ENCODE measurements around the gene PLCD1.
A peak's percentile ranks its signal among the peaks of the same experiment; 100 is the strongest.

Gene PLCD1

GRCh38 chr3:37993820-37994638, 35.4 kb downstream of the PLCD1 start:
- H3K4me1 ChIP-seq (ENCODE audit: control insufficient read depth, insufficient read depth, low read length) = no peaks in the 10 kb centered on the region
- no peak overlapping the region for H3K27ac ChIP-seq (ENCODE audit: insufficient read depth, low read depth, low read length, poor library complexity, severe bottlenecking)
- H3K4me3 ChIP-seq (ENCODE audit: insufficient read depth, low read depth, low read length) = peak overlapping the region; percentile 42
- H3K27me3 ChIP-seq (ENCODE audit: control insufficient read depth, insufficient read depth, low read length, poor library complexity, severe bottlenecking) = peaks cover 13% of the 10 kb centered on the region
- no peaks in the 10 kb centered on the region for H3K36me3 ChIP-seq (ENCODE audit: control insufficient read depth, insufficient read depth, low read length)
- 36 to 43% methylated on average over 49 of the region's 49 CpGs for WGBS, 2 experiments
- H3K9me3 ChIP-seq (ENCODE audit: control insufficient read depth, low read length) = no peaks in the 10 kb centered on the region

GRCh38 chr3:37993460-37993819, 36.0 kb downstream of the PLCD1 start:
- H3K27ac ChIP-seq (ENCODE audit: insufficient read depth, low read depth, low read length, poor library complexity, severe bottlenecking) = no peak overlapping the region
- no peak overlapping the region for H3K4me3 ChIP-seq (ENCODE audit: insufficient read depth, low read depth, low read length)
- H3K27me3 ChIP-seq (ENCODE audit: control insufficient read depth, insufficient read depth, low read length, poor library complexity, severe bottlenecking) = peaks cover 10% of the 10 kb centered on the region
- 88 to 89% methylated on average over 6 of the region's 6 CpGs for WGBS, 2 experiments
- no peaks in the 10 kb centered on the region for H3K36me3 ChIP-seq (ENCODE audit: control insufficient read depth, insufficient read depth, low read length)
- no peaks in the 10 kb centered on the region for H3K9me3 ChIP-seq (ENCODE audit: control insufficient read depth, low read length)
- H3K4me1 ChIP-seq (ENCODE audit: control insufficient read depth, insufficient read depth, low read length) = no peaks in the 10 kb centered on the region

GRCh38 chr3:37993067-37993455, 36.4 kb downstream of the PLCD1 start:
- Histone ChIP-seq H3K36me3 (ENCODE audit: control insufficient read depth, insufficient read depth, low read length) (no peaks in the 10 kb centered on the region), H3K4me1 (ENCODE audit: control insufficient read depth, insufficient read depth, low read length) (no peaks in the 10 kb centered on the region), H3K9me3 (ENCODE audit: control insufficient read depth, low read length) (no peaks in the 10 kb centered on the region), H3K27ac (ENCODE audit: insufficient read depth, low read depth, low read length, poor library complexity, severe bottlenecking) (no peak overlapping the region), H3K4me3 (ENCODE audit: insufficient read depth, low read depth, low read length) (no peak overlapping the region), H3K27me3 (ENCODE audit: control insufficient read depth, insufficient read depth, low read length, poor library complexity, severe bottlenecking) (peaks cover 7% of the 10 kb centered on the region)
- 92 to 94% methylated on average over 8 of the region's 8 CpGs for WGBS, 2 experiments

GRCh38 chr3:37992271-37993066, 37.0 kb downstream of the PLCD1 start:
- no peaks in the 10 kb centered on the region for H3K4me1 ChIP-seq (ENCODE audit: control insufficient read depth, insufficient read depth, low read length)
- no peaks in the 10 kb centered on the region for H3K36me3 ChIP-seq (ENCODE audit: control insufficient read depth, insufficient read depth, low read length)
- no peak overlapping the region for H3K27ac ChIP-seq (ENCODE audit: insufficient read depth, low read depth, low read length, poor library complexity, severe bottlenecking)
- peaks cover 4% of the 10 kb centered on the region for H3K27me3 ChIP-seq (ENCODE audit: control insufficient read depth, insufficient read depth, low read length, poor library complexity, severe bottlenecking)
- WGBS, 2 experiments = 89 to 90% methylated on average over 9 of the region's 9 CpGs
- no peak overlapping the region for H3K4me3 ChIP-seq (ENCODE audit: insufficient read depth, low read depth, low read length)
- no peaks in the 10 kb centered on the region for H3K9me3 ChIP-seq (ENCODE audit: control insufficient read depth, low read length)

GRCh38 chr3:37991823-37992222, 37.6 kb downstream of the PLCD1 start:
- Histone ChIP-seq H3K9me3 (ENCODE audit: control insufficient read depth, low read length) (no peaks in the 10 kb centered on the region), H3K4me1 (ENCODE audit: control insufficient read depth, insufficient read depth, low read length) (no peaks in the 10 kb centered on the region), H3K36me3 (ENCODE audit: control insufficient read depth, insufficient read depth, low read length) (no peaks in the 10 kb centered on the region), H3K27ac (ENCODE audit: insufficient read depth, low read depth, low read length, poor library complexity, severe bottlenecking) (no peak overlapping the region), H3K27me3 (ENCODE audit: control insufficient read depth, insufficient read depth, low read length, poor library complexity, severe bottlenecking) (peaks cover 4% of the 10 kb centered on the region), H3K4me3 (ENCODE audit: insufficient read depth, low read depth, low read length) (no peak overlapping the region)
- WGBS, 2 experiments = 84 to 86% methylated on average over 7 of the region's 7 CpGs

GRCh38 chr3:37991109-37991508, 38.3 kb downstream of the PLCD1 start:
- WGBS, 2 experiments = 38 to 49% methylated on average over 6 of the region's 6 CpGs
- H3K27me3 ChIP-seq (ENCODE audit: control insufficient read depth, insufficient read depth, low read length, poor library complexity, severe bottlenecking) = peaks cover 4% of the 10 kb centered on the region
- no peak overlapping the region for H3K27ac ChIP-seq (ENCODE audit: insufficient read depth, low read depth, low read length, poor library complexity, severe bottlenecking)
- H3K4me1 ChIP-seq (ENCODE audit: control insufficient read depth, insufficient read depth, low read length) = no peaks in the 10 kb centered on the region
- no peaks in the 10 kb centered on the region for H3K9me3 ChIP-seq (ENCODE audit: control insufficient read depth, low read length)
- H3K4me3 ChIP-seq (ENCODE audit: insufficient read depth, low read depth, low read length) = no peak overlapping the region
- no peaks in the 10 kb centered on the region for H3K36me3 ChIP-seq (ENCODE audit: control insufficient read depth, insufficient read depth, low read length)

GRCh38 chr3:37990527-37990926, 38.9 kb downstream of the PLCD1 start, which contains the start of gene VILL:
TSS of gene VILL (plus strand) at chr3:37990786. CDS start at chr3:37993673, 2,887 bp downstream.
- H3K27me3 ChIP-seq (ENCODE audit: control insufficient read depth, insufficient read depth, low read length, poor library complexity, severe bottlenecking) = peaks cover 4% of the 10 kb centered on the region
- no peaks in the 10 kb centered on the region for H3K9me3 ChIP-seq (ENCODE audit: control insufficient read depth, low read length)
- H3K36me3 ChIP-seq (ENCODE audit: control insufficient read depth, insufficient read depth, low read length) = no peaks in the 10 kb centered on the region
- WGBS, 2 experiments = 89 to 91% methylated on average over 10 of the region's 10 CpGs
- H3K4me3 ChIP-seq (ENCODE audit: insufficient read depth, low read depth, low read length) = no peak within 1 kb of the TSS
- H3K27ac ChIP-seq (ENCODE audit: insufficient read depth, low read depth, low read length, poor library complexity, severe bottlenecking) = no peak within 1 kb of the TSS
- H3K4me1 ChIP-seq (ENCODE audit: control insufficient read depth, insufficient read depth, low read length) = no peaks in the 10 kb centered on the region

- no peak overlapping the region for H3K27ac ChIP-seq (ENCODE audit: insufficient read depth, low read depth, low read length, poor library complexity, severe bottlenecking)
- H3K4me1 ChIP-seq (ENCODE audit: control insufficient read depth, insufficient read depth, low read length) = no peaks in the 10 kb centered on the region
- 93 to 94% methylated on average over 7 of the region's 7 CpGs for WGBS, 2 experiments
Observed at GRCh38 chr3:37989821-37990480, 39.5 kb downstream of the PLCD1 start.

GRCh38 chr3:37988931-37989525, 40.4 kb downstream of the PLCD1 start:
- 87 to 90% methylated on average over 15 of the region's 15 CpGs for WGBS, 2 experiments
- no peaks in the 10 kb centered on the region for H3K9me3 ChIP-seq (ENCODE audit: control insufficient read depth, low read length)
- H3K27me3 ChIP-seq (ENCODE audit: control insufficient read depth, insufficient read depth, low read length, poor library complexity, severe bottlenecking) = peaks cover 4% of the 10 kb centered on the region
- no peaks in the 10 kb centered on the region for H3K4me1 ChIP-seq (ENCODE audit: control insufficient read depth, insufficient read depth, low read length)
- no peak overlapping the region for H3K27ac ChIP-seq (ENCODE audit: insufficient read depth, low read depth, low read length, poor library complexity, severe bottlenecking)
- H3K4me3 ChIP-seq (ENCODE audit: insufficient read depth, low read depth, low read length) = no peak overlapping the region
- no peaks in the 10 kb centered on the region for H3K36me3 ChIP-seq (ENCODE audit: control insufficient read depth, insufficient read depth, low read length)

More at GRCh38 chr3:37989821-37990480, 39.5 kb downstream of the PLCD1 start:
- H3K36me3 ChIP-seq (ENCODE audit: control insufficient read depth, insufficient read depth, low read length) = no peaks in the 10 kb centered on the region
- no peak overlapping the region for H3K4me3 ChIP-seq (ENCODE audit: insufficient read depth, low read depth, low read length)
- no peaks in the 10 kb centered on the region for H3K9me3 ChIP-seq (ENCODE audit: control insufficient read depth, low read length)
- peaks cover 4% of the 10 kb centered on the region for H3K27me3 ChIP-seq (ENCODE audit: control insufficient read depth, insufficient read depth, low read length, poor library complexity, severe bottlenecking)
